ENCODE measurements around the gene DIS3L.
"Not testable (repeated sequence)": the region's sequence is repeated elsewhere in the genome, so short reads cannot be mapped to it uniquely, and the experiment has no call there.

The DIS3L gene

GRCh38 chr15:66312144-66312543 is 18.8 kb downstream of the DIS3L start:
- no peak for DNase-seq

GRCh38 chr15:66323312-66323928 is 30.1 kb downstream of the DIS3L start:
- no peak for DNase-seq

GRCh38 chr15:66326051-66326450 is 32.7 kb downstream of the DIS3L start:
- DNase-seq, result no peak

- no peak for DNase-seq
These were observed 34.4 kb downstream of the DIS3L start for GRCh38 chr15:66327736-66328135.

GRCh38 chr15:66328771-66329170 is 35.4 kb downstream of the DIS3L start:
- no peak for DNase-seq

GRCh38 chr15:66348530-66348929 is 55.2 kb downstream of the DIS3L start:
- not testable (repeated sequence) for DNase-seq

GRCh38 chr15:66356077-66356358 is 62.6 kb downstream of the DIS3L start:
- no peak for DNase-seq

- DNase-seq, result peak; percentile 62
These were observed 63.2 kb downstream of the DIS3L start, which contains the start of gene TIPIN for GRCh38 chr15:66356359-66357236. TIPIN (minus strand) TSS chr15:66356685; CDS start chr15:66352947, 3,738 bp downstream.

GRCh38 chr15:66359740-66360139 is 66.4 kb downstream of the DIS3L start:
- DNase-seq, result no peak

GRCh38 chr15:66361745-66362460 is 68.5 kb downstream of the DIS3L start:
- DNase-seq, result peak; percentile 2

GRCh38 chr15:66362776-66363175 is 69.4 kb downstream of the DIS3L start:
- DNase-seq, result no peak

- DNase-seq, result no peak
These were observed 71.7 kb downstream of the DIS3L start for GRCh38 chr15:66364944-66365528.

- DNase-seq, result peak; percentile 19
These were observed 76.6 kb downstream of the DIS3L start for GRCh38 chr15:66369773-66370651.

- DNase-seq, result no peak
These were observed 80.8 kb downstream of the DIS3L start for GRCh38 chr15:66374179-66374578.

- DNase-seq, result no peak
These were observed 85.6 kb downstream of the DIS3L start for GRCh38 chr15:66378814-66379430.

GRCh38 chr15:66381376-66381775 is 88.0 kb downstream of the DIS3L start:
- DNase-seq, result not testable (repeated sequence)

Data from SIG-M5 (cell line).